NCI-H2081 treated with DMSO at 0.1 percent for 48 hours (cell line): ENCODE measurements around the gene CCL23.
"Not testable (repeated sequence)": the region's sequence is repeated elsewhere in the genome, so short reads cannot be mapped to it uniquely, and the experiment has no call there.

Experiments used
- DNase-seq: peaks from one replicate; lab custom pipeline; 2025; lab: John Stamatoyannopoulos, UW

The CCL23 gene

DNA sequence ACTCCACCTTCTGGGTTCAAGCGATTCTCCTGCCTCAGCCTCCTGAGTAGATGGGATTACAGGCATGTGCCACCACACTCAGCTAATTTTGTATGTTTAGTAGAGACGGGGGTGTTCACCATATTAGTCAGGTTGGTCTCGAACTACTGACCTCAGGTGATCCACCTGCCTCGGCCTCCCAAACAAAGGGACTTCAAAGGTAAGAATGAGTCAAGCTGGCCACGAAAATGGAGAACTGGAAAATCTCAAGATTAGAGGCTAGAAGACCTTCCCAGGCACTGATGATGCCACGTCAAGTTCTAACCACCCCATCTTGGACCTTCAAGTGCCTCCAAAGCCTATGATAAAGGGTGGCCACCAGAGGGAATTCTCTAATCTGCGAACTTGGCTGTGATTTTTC is 15.1 kb downstream of the CCL23 start:
- DNase-seq, result no peak

DNA sequence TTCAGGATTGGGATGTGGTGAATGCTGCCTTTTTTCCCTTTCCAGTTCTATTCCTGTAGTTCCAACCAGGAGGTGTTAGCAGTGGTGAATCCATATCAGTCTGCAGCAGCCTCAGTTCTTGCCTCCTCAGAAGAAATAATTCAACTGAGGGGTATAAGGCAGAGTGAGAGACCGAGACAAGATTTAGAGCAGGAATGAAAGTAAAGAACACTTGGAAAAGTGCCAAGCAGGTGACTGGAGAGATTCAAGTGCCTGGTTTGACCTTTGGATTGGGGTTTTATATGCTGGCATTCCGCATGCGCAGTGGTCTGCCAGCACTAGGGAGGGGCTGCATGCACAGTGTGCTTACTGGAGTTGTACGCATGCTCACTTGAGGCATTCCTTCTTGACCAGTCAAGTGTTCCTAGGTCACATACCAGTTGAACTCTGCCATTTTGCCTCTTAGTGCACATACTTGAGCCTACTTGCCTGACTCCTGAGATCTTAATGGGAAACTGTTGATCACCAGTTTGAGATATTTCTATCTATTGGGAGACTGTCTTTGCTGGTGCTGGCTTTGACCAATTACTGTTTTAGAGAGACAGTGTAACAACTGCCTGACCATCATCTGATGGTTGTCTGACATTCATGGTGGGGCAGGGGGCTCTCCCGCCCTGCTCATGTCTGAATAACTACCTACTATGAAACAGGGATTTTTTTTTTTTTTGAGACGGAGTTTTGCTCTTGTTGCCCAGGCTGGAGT is 15.7 kb downstream of the CCL23 start:
- DNase-seq, result no peak

DNA sequence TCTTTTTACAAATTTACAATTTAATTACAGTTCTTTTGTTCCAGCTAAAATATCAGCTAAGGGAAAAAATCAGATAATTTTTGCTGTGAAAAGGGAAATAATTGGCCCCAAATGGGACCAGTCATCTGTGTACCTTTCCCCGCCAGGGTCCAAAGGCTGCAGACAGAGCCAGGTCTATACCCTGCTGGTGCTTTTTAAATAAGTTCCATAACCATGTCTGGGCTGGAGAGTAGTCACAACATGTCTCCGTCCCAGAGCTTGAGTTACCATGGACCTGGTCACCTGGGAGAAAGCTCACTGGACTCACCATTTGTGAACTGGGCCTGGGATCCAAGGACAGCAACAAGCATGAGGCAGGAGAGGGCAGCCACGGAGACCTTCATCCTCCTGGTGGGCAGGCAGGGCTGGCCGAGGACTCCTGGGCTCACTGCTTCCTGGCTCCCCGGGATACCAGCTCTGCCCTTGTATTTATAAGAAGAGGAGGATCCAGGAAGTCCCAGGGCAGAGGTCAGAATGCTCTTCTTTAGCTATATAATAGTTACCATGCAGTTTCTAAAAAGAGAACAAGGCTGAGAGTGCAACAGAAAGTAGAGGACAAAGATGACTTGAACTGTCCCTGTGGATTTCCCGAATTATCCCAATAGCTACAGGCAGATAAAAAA is 16.5 kb downstream of the CCL23 start, which contains the start of gene CCL15:
Gene CCL15 (minus strand): TSS at position 444 of the 662 bp plus-strand sequence. CDS start 61 bp downstream, at position 383.
- DNase-seq, result no peak

DNA sequence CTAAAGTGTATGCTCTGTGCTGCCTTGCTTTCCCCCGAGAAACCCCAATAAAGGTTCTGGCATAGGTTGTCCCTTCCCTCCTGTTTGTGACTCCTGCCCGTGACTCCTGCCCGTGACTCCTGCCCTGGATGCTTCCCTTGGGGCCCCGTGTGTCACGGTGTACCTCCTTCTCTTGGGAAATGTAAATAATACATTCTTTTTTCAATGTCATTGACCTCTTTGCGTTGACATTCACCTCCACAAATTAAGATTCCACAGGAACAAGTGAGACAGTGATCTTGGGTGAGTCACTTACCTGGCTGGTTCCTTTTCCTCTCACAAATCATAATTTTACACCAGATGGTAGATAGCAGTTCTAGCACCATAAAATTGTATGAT is 17.1 kb downstream of the CCL23 start:
- DNase-seq, result no peak

DNA sequence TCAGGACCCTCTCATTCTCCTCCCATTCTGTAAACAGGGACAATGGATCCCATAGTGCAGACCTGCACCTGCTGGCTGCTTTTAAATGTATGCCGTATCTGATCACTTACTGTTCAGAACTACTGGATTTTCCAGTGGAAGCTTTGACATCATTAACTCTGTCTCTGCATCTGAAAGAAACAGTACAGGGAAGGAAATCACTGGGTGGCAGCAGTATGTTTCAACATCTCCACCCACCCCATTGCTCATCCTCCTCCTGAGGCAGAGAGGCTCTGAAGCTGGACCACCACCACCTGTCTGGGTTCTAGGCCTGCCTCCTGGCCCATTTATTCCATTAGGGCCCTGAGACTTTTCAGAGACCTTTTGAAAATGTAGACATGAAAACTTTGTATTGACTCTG is 19.0 kb downstream of the CCL23 start:
- DNase-seq, result no peak

DNA sequence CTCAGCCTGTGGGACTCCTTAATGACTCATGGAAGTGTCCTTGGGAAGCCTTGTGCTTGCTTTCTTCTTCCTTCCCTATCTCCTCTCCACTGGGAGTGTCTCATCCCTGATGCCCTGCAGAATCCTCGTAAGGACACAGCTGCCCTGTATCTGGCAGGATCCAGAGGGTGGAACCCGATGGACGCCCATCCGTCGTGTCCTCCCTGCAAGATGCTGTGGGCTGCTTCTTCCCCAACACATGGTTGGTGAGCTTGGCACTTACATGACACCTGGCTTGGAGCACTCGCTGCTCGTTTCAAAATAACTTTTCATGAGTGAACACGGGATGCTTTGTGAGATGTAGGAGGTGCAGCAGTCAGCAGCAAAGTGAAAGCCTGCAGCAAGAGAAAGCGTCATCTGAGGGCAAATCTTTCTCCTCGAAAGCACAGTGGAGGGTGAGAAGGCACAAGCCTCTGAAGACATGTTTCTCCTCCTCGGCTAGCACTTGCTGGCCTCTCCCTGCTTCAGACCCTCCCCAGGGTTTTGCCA is 19.7 kb downstream of the CCL23 start:
- DNase-seq, result no peak

DNA sequence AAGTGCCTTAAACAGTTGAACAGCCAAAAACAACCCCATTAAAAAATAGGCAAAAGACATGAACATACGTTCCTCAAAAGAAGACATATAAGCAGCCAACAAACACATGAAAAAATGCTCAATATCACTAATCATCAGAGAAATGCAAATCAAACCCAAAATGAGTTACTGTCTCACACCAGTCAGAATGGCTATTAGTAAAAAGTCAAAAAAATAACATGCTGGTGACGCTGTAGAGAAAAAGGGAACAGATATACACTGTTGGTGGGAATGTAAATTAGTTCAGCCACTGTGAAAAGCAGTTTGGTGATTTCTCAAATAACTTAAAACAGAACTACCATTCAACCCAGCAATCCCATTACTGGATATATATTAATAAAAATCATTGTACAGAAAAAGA is 22.4 kb downstream of the CCL23 start:
- not testable (repeated sequence) for DNase-seq

DNA sequence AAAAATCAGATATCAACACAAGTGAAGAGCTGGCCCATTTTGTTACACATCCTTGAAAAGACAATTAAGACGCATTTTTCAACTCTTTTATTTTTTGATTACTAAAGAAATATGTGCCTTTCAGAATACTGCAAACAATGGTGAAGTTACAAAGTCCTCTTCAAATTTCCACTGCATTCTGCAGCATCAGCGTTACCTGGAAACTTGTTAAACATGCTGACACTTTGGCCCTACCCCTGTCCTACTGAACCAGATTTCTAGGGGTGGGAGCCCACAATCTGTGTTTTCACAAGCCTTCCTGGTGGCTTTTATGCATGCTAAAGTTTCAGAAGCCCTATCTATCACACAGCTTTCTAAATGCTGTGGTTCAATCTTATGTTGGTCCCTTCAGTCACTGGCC is 26.7 kb downstream of the CCL23 start:
- no peak for DNase-seq

DNA sequence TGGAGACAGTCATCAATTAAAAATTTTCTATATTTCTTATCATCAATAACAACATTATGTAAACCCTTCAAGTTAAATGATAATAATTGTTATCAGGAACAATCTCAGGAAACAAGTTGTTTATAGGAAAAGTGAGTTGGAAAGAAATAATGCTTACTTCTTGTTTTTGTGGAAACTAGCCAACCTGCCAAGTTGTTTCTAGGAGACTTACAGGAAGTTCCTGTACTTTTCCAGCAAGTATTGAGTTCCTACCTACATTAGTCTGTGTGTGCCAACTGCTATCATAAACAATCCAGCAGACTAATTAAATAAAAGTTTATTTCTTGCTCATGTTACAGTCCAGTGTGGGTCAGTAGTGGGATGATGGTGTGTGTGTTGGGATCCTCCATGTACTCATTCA is 29.6 kb downstream of the CCL23 start:
- DNase-seq, result no peak

DNA sequence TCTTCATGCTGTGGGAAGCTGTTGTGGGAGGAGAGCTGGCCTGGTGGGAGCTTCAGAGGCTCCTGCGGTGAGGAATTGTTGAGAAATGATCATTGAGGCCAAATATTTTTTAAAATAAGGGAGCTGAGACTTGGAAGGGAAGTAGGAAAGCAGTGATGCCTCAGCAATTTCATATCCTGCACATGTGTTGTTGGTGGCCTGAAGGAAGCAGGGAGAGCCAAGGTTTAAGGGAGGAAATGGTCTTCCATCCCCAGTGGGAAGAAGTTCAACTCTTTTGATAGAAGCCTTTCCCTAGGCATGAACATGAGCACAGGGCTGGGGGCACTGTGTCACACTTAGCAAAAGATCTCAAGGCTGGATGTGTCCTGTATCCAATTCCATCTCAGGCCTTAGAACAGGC is 31.1 kb downstream of the CCL23 start, which contains the start of gene CCL14:
Gene CCL14 (minus strand): TSS at position 87 of the 400 bp plus-strand sequence. CDS start 80 bp downstream, at position 7.
- DNase-seq, result no peak

DNA sequence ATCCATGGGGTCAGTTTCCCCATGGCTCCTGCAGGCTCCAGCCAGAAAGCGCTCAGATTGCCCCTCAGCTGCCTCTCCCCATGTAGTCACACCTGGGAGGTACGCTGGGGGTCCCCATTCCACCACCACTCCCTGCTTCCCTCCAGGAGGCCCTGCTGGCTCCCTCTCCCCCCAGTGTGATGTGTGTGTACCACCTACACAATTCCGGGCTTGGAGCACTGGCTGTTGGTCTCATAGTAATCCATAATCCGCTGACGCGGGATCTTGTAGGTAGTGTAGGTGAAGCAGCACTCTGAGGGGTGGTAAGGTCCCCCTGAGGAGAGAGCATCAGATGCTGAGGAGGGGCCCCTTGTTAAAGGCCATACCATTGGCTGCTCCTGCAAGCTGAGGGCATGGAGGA is 33.6 kb downstream of the CCL23 start:
- no peak for DNase-seq

DNA sequence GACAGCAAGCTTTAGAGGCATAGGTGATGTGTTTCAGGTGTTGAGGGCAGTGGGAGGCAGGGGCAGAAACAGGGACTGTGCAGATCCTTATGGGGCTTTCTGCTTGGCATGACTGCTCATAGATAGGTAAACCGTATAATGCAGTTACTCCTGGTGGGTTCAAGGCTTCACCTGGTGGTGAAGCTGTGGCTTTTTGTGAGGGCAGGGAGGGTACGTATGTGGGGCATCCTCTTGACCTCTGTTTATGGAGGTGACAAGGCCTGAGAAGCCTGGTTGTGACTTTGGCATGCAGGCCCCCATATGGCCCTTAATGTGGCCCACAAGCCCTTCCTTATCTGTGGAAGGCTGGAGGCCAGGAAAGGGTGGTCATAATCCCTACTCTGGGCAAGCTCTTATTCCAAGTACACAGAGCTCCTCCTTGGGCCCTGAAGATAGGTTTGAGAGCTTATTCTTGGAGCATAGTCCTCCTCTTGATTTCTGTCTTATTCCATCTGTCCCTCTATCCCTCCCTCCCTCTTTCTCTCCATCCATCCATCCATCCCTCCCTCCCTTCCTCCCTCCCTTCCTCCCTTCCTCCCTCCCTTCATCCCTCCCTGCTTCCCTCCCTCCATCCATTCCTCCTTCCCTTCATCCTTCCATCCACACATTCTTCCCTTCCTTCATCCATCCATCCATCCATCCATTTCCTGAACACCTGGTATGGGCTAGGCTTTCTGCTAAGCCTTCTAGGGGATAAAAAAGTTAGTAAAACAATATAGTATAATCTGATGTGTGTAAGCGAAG is 35.2 kb downstream of the CCL23 start:
- DNase-seq, result no peak

DNA sequence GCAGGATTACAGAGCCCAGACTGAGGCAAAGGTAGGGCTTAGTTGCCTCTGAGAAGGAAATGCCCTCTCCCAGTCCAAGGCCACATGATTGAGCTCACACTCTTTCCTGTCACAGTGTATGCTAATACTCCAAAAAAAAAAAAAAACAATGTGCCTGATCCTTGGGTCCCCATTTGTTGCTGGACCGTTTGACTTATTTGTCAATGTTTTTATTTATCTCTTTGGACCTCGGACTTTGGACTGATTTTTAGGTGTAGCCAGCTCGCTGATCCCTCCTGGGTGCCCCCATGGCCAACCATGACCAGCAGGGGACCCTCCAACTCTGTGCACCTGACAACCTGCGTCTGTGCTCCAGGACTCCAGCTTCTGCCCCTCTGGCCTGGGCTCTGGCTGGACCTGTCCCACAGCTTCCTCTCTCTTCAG is 35.9 kb downstream of the CCL23 start:
- DNase-seq, result no peak

DNA sequence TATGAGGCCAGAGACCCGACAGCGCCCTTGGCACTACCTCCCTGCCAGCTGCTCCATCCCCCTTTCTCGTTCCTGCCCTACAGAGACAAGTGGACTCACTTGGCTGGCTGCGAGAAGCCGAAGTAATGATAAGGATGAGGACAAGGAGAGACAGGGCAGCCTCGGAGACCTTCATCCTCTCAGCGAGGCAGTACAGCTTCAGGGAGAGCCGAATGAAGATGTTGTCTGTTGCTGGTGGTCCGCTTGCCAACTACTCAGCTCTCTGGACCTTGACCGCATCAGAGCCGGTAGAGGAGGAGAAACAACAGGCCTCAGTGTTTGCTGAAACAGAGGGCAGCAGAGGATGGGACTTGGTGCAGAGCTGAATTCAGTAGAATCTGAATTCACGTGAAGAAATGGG is 36.5 kb downstream of the CCL23 start, which contains the start of gene CCL16:
Gene CCL16 (minus strand): TSS at position 252 of the 400 bp plus-strand sequence. CDS start 77 bp downstream, at position 175.
- DNase-seq, result no peak

DNA sequence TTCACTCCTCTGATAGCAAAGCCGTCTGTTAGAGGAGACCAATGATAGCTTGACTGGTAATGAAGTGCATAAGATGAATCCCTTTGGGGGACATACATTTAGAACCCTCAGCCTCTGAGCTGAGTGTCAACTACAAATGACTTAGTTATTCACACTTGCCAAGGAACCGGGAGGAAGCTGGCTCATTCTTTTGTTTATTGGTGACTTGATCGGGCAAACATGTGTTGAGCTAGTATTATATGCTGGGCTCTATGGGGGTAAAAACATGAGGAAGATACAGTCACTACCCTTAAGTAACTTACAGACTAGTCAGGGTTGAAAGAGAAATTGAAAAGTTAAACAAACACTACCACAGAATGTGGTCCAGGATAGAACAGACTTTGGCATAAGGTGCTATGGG is 39.4 kb downstream of the CCL23 start:
- no peak for DNase-seq

DNA sequence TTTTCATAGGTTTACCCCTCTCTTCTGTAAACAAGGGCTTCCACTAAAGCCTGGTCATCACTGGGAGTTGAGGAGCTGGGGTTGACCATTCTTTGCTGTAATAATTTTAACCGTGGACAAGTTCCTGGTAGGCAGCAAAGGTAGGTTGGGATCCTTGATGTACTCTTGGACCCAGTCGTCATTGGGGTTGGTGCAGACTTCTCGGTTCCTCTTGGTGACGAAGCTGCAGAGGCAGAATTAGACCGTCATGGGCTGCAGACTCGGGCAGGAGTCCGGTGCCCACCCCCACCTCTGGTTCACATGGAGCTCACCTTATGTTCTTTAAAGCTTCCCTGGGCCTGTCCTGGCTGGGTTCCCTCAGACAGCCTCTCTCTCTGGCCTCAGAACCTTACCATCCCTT is 40.3 kb downstream of the CCL23 start:
- no peak for DNase-seq

DNA sequence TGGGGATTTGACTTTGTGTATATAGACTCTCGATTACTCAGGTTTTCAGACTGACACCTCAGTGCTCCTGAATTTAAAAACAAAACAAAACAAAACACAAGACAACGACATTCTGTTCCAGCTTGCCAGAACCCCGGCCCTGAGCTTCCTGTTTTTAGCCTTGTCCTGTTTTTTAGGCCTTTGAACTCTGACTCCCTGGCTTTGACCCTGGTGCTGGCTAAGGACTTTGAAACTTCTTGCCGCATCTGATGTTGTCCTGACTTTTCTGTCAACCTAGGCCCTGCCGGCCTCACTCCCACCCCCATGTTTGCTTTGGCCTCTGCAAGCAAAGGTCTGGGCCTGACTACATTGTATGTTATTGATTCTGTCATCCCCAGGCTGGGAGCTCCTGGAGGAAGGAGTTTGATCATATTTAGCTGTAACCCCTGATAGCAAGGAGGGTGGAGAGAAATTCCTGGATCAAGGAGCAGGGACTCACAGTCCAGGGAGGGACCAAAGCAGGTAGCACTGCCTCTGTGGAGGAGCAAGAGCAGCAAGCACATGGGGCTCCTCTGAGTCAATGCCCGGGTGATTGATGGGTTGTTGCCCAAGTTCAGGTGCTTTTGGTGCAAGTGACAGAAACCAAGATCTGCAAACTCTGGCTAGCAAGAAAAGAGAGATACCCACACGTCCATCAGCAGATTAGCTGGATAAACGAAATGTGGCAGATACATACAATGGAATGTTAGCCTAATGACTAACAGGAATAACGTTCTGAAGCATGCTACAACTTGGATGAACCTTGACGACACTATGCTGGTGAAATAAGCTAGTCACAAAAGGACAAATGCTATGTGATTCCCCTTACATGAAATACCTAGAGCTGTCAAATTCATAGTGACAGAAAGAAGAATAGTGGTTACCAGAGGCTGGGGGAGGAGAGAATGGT is 44.2 kb downstream of the CCL23 start:
- DNase-seq, result no peak

DNA sequence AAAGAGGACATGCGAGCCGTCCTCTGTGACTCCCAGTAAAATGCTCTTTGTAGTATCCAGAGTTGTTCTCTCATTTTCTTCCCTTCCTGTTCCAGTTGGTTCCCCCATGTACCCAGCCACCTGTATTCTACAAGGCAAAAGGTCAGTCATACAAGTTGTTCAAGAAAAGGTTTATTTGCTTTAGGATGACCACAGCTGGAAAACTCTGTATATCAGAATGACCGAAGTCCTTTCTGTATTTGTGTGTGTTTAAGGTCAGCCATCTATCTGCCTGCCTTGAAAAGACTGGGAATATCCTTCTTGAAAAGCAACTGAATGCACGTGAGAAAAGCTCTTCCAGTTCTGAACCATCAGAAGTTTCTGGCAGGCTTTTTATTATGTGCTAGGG is 44.8 kb downstream of the CCL23 start:
- DNase-seq, result no peak

DNA sequence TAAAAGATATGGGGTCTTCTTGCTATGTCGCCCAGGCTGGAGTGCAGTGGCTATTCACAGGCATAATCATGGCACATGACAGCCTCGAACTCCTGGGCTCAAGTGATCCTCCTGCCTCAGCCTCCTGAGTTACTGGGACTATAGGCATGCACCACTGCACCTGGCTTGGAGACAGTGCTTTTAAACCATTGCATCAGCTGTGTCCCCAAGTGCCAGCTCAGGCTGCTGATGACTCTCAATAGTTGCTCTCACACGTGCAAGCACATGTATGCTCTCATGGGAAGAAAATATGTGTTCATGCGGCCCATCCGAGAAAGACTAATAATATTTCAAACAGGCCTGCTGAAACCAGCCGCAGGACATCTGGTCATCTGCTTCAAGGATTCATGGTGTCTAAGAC is 45.2 kb downstream of the CCL23 start:
- no peak for DNase-seq

DNA sequence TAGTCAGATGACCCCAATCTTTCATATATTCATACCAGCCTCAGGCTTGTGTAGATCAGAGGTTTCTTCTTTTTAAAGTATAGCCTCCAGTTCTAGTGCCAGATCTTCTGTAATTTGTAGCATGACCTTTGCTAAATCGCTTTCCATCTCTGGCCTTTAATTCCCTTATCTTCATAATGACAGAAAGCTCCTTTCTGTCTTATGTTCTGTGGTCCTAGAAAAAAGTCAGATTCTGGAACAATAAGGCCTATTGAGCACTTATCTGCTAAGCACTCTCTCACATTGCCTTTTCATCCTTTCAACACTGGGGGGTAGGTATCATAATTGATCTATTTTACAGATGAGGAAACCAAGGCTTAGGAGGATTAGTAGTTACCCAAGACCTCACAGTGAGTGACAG is 45.7 kb downstream of the CCL23 start:
- no peak for DNase-seq
